Urothelium cell line (cell line): Measurements from ENCODE around the gene TM4SF20.

ENCODE experiments used
- DNase-seq: peaks from one replicate; pipeline ENCODE4 v3.0.0; 2011; ENCODE audit warnings: low spot score, mixed read lengths
- FAIRE-seq: peaks from 2 replicates; lab custom pipeline; 2011; peaks lifted over from hg19 to GRCh38; lab: Jason Lieb, UNC

TM4SF20 gene, protein sequence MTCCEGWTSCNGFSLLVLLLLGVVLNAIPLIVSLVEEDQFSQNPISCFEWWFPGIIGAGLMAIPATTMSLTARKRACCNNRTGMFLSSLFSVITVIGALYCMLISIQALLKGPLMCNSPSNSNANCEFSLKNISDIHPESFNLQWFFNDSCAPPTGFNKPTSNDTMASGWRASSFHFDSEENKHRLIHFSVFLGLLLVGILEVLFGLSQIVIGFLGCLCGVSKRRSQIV

DNA sequence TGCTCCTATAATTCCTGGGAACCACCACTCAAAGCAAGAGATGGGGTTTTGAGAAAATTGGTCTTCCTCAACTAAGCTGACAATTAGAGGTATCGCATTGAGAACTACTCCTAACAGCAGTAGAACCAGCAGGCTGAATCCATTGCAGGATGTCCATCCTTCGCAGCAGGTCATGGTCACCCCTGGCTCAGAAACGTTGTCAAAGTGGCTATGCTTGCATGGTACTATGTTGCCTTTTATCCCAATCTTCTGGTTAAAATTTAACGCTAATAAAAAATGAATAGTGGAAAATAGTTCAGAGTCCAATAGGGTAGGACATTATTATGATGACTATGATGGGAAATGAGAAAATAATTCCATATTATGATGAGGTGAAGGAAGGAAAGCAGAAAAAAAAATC is at the start of gene TM4SF20:
Gene TM4SF20, minus strand, starts transcription at position 212 of the 400 bp plus-strand sequence. Its CDS starts 38 bp downstream, at position 174.
- DNase-seq (no peak), FAIRE-seq (no peak)

DNA sequence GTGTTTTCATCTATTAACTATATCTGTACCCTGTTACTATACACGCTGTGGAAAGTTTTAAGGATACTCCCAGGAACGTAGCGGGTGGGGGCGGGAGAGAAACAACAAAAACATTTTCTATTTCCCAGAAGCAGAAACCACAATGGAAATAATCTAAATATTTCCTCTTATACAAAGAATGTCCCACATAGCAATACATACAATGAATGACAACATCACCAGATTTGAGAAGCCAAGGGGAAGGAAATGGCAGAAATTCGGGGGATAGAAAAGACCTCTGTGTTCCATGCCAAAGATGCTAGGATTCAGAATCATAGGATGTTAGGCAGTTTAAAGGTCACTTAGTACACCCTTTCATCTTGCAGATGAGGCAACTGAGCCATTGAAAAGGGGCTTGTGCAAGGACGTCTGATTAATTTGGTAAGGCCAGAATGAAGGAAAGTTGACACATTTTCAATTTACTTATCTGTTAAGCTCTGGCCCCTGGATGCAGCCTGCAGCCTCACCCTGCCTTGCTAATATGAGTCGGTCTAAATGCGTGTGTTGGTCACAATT is 49.7 kb upstream of the TM4SF20 start:
- DNase-seq (no peak), FAIRE-seq (no peak)

DNA sequence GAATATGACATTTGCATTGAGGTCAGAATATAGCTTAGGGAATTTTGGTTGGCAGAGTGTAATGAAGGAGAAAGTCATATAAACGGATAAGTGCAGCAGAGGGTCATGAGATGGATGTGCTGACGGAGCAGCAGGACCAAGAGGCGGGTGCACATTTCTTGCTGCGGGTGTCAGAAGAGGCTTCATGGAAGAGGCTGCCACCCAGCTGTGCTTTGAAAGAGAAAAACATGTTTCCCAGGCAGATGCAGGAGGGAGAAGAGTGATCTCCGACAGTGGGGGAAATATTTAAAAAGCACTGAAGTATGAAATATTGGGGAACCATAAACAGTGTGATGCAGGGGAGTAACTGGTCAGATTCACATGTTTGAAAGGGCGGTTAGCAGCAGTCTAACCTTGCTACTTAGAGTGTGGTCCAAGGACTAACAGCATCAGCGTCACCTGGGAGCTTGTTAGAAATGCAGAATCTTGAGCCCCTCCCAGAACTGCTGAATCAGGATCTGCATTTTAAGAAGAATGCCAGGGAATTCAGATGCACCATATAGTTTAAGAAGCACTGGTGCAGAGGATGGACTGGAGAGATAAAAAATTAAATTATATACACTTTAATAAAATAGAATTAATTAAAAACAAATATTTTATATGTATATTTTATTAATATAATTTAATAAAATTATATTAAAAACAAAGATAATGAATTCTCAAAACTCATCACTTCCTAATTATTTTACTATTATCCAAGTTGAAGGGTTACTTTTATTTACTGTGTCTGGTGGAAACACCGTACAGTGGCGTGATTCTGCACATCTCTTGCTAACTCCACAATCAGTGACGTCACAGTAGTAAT is 44.8 kb upstream of the TM4SF20 start:
- DNase-seq = no peak
- no peak for FAIRE-seq

GRCh38 chr2:227420087-227421052 is 41.3 kb upstream of the TM4SF20 start:
- FAIRE-seq (no peak), DNase-seq (no peak)

DNA sequence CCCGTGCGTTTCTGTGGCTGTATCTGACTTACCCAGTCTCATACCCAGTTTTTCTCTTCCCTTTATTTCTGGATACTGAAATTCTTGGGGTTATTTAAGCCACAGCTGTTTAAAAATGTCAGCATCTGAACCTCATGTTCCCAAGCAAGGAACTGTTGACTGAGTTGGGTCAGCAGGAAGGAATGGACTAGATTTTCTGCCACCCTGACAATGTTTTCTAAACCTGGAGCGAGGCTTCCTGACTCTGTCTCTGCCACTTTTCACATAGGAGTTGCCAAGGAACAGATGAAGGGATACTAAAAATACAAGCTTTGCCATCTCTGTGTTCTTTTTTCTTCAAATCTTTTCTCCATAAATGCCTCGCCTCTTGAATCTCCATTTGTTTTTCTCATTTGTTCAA is 37.6 kb upstream of the TM4SF20 start:
- FAIRE-seq (no peak), DNase-seq (no peak)

- no peak for FAIRE-seq
- DNase-seq = peak; percentile 70
These were observed 36.7 kb upstream of the TM4SF20 start for GRCh38 chr2:227415538-227416424.

DNA sequence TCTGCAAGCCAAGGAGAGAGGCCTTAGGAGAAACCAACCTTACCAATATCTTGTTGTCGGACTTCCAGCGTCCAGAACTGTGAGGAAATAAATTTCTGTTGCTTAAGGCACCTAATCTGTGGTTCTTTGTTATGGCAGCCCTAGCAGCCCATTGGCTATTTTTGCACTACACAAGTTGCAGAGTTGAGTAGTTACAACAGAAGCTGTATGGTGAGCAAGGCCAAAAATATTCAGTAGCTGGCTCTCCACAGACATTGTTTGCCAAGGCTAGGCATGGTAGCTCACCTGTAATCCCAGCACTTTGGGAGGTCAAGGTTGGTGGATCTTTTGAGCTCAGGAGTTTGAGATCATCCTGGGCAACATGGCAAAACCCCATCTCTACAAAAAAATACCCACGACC is 35.7 kb upstream of the TM4SF20 start:
- FAIRE-seq (no peak), DNase-seq (no peak)

DNA sequence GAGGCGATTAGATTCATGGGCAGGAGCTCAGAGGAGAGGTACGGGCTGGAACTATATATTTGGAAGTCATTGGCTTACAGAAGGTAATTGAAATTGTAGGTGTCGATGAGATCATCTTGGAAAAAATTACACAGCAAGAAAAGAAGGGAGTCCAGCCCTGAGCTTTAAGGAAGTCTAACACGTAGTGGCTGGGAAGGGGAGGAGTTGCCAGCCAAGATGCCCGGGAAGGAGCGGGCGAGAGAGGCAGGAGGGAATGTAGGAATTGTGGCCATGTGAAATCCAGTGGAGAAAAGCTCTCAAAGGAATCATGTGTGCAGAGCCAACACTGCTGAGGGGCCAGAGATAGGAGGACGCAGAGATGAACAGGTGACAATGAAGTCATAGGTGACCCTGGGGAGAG is 34.3 kb upstream of the TM4SF20 start:
- FAIRE-seq = no peak

GRCh38 chr2:227412877-227413276 is 33.8 kb upstream of the TM4SF20 start:
- no peak for FAIRE-seq

More for the DNA sequence above, 34.3 kb upstream of the TM4SF20 start:
- no peak for DNase-seq

GRCh38 chr2:227411990-227412350 is 32.9 kb upstream of the TM4SF20 start:
- no peak for DNase-seq

More at GRCh38 chr2:227412877-227413276, 33.8 kb upstream of the TM4SF20 start:
- no peak for DNase-seq

GRCh38 chr2:227411320-227411989 is 32.3 kb upstream of the TM4SF20 start:
- DNase-seq = peak; percentile 47
- FAIRE-seq = no peak

More at GRCh38 chr2:227411990-227412350, 32.9 kb upstream of the TM4SF20 start:
- FAIRE-seq = no peak

DNA sequence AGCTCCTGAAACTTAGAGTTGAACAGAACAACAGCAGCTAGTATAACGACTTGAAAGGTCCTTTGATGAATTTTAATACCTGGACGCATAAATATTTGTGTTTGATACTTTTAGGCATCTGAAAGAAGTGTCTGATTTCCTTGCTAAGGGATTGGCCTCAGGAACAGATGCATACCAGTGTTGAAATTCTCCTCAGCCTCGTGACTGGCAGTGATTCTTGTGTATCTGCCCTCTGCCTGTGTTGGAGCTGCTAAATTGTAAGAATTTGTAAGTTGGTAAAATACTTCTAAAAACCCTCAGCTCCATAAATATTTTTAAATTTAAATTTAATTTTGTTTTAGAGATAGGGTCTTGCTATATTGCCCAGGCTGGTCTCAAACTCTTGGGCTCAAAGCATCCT is 31.1 kb upstream of the TM4SF20 start:
- no peak for FAIRE-seq

GRCh38 chr2:227407591-227408151 is 28.6 kb upstream of the TM4SF20 start:
- FAIRE-seq (no peak), DNase-seq (no peak)

More for the DNA sequence above, 31.1 kb upstream of the TM4SF20 start:
- DNase-seq = no peak

DNA sequence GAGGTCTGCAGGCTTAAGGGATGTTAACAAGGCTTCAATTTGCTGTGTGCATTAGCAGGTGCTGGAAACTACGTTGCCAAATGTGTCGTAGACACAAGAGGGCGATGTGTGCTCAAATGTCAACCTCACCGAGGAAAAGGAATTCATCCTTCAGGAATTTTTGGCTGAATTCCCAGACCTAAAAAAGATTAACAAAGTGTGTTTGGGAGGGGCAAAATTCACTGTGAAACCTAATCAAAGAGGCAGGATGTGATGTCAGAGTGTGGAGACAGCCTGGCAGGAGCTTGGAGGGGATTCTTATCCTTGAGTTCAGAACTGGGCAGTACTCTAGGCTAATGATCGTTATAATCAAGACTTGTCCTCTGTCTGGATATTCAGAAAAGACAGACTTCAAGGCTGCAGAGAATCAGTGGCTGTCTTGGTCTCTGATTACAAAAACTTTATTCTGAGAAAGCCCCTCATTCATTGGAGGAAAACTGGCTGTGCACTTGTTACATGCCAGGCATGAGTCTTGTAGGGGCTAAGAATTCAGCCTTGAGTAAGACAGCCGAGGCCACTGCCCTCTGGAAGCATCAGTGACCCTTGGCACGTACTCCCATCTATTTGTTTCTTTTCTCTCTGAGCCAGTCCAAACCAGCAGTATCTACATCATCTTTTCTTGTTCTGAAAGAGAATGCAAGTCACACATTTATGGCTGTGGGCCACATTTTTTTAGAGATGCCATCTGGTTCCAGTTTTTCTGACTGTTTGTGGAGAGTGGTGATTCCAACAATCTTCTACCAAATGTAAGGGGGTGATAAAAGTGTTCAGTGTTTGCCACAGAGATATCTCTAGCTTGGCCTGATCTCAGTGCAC is 27.3 kb upstream of the TM4SF20 start:
- DNase-seq (peak; percentile 89), FAIRE-seq (no peak)

DNA sequence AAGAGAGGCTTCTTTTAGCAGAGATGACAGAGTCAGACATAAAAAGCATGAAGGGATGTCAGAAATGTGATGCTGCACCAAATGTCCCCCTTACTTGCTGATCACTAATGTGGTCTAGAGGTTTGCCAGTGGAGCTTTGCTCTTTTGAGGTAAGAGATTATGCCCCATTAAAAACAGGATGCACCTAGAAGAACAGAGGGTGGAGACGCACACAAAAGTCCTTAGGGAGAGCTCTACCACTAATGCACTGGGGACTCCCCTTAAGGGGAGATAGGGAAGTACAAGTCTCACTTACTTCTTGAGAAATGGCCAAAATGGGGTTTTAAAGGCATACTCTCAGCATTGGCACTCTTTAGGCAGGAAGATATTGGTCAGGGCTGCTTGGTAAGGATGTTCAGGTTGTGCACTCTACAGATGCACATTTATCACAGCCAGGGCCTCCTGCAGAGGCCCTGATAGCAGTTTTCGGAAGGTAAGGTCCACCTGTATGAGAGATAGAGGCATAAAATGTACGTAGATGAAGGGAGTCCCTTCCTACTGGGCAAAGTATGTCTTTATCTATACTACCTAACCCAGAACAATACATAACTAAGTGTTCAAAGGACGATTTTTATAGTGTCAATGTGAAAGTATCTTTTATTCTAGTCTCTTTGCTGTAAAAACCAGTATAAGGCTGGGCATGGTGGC is 25.6 kb upstream of the TM4SF20 start:
- DNase-seq = no peak
- FAIRE-seq = no peak

DNA sequence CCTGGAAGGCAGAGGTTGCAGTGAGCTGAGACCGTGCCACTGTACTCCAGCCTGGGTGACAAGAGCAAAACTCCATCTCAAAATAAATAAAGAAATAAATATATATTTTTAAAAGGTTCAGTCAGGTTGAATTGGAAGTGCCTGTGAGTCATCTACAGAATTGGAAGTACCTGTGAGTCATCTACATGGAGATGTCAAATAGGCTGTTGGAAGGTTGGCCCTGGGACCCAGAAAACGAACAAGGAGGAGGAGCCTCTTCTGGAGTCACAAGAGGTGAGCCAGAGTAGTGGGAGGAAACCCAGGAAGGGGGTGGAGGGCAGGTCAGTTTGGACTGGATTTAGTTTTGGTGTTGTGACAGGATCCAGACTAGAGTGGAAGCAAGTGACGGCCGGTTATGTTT is 23.9 kb upstream of the TM4SF20 start:
- DNase-seq = peak; percentile 41
- FAIRE-seq = no peak

GRCh38 chr2:227402321-227402720 is 23.2 kb upstream of the TM4SF20 start:
- no peak for FAIRE-seq

More at GRCh38 chr2:227402321-227402720, 23.2 kb upstream of the TM4SF20 start:
- DNase-seq = no peak
